GM21367 (cell line): ENCODE data around the gene MROH8.

Experiments
- ATAC-seq: cut with Tn5 transposase; IDR thresholded peaks from one replicate; pipeline ENCODE4 v1.9.1; 2021; ENCODE audit not compliant: unreplicated experiment

The MROH8 gene

DNA sequence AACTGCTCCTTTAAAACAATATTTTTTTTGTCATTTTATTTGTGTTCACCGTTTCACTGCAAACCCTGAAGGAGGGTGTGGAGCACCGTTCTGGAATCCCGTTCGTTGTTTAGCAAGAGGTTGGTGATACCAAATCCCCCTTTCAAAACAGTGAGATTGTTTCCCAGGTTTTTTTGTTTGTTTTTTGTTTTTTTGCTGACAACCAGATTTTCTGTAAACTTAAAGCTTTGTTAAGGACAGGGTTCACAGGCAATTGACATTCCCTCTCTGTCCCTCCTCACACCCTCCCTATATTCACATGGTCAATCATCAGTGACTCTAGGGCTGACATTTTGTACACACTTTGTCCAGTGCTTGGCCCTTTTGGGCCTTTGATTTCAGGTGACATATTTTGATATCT, 21.0 kb upstream of the MROH8 start:
- ATAC-seq: no peak

DNA sequence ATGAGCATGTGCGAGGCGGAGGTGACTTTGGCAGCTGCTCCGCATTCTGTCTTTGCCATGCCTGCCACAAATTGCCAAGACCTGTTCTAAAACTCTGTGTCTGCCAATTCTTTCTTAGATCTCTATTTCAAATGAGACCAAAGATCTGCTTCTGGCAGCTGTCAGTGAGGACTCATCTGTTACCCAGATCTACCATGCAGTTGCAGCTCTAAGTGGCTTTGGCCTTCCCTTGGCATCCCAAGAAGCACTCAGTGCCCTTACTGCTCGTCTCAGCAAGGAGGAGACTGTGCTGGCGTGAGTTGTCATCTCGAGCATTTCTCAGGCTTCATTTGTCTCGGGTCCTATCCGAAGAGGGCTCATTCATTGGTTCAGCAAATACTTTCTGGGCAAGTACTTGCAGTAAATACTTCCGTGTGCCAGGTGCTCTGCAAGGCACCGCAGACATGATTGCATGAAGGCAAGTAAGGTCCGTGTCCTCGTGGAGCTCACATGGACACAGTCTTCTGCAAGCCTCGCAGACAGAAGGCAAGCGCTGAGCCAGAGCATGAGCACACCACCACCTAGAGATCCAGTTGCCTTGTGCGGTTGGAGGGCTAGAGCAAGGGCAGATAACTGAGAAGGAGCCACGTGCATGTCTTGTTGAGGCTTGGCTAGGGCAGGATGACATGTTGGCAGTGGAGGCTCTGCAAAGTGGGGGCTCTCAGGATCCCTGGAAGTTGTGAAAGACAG, 19.7 kb upstream of the MROH8 start:
- no peak for ATAC-seq

DNA sequence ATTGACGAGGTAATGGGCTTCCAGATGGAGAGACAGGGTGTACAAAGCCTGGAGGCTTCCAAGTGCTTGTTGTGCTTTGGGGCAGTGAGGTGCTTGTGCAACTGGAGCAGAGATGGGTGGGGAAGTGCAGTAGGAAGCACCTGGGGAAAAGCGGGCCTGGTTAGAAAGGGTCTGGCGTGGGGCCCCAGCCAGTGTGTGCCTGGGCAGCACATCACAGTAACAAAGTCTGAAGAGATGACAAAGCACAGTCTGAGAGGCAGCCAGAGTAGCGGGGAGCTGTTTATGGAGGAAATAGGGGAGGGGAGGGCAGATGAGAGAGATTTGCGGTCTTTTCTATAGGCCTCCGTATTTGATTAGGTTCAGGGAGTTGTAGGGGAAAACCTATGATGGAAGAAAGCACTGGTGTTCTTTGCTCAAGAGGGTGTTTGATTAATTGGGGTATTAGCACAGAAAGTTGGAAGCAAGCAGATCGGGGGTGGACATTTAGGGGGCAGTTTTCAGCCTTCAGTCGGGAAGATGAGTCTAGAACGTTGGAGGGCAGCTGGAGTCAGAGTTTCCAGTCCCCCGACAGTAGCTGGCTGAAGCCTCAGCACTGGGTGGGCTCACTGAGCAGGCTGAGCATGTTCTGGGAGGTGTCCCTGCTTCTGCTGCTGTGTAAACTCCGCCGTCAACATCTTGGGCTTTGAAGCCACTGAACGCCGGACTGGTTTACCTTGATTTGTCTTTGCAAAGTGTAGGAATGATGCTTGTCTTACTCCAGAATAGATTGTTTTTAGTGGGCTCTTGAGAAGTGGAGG, 15.5 kb upstream of the MROH8 start:
- ATAC-seq: no peak

DNA sequence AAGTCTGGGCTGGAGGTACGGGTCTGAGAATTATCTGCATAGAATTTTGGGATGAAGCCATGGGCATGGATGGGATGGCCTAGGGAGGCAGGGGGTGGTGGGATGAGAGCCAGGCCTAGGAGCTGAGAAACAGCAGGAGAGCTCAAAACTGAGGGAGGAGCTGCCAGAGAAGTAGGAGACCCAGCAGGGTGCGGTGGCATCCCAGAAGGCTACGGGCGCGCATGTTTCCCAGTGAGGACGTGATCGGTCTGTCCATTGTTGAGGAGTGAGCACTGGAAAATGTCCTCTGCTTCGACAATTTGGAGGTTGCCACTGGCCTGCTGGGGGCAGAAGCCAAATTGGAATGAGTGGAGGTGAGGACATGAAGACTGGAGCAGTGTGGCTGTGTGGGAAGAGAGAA, 14.5 kb upstream of the MROH8 start:
- no peak for ATAC-seq

DNA sequence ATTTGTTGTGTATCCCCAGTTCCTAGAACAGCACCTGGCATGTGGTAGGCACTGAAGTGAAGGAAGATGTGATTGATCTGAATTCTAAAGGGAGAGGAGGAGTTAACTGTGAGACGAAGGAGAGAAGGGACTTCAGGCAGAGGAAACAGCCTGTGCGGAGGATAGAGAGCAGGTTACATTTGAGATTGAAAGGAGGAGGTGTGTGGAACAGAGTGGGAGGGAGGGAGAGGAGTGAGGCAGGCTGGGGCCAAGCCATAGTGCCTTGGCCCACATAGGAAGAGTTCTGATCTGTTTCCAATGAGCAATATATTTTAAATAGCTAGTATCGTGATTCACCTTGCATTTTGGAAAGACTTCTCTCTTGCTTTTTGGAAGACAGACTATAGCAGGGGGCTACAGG, 13.9 kb upstream of the MROH8 start:
- no peak for ATAC-seq

DNA sequence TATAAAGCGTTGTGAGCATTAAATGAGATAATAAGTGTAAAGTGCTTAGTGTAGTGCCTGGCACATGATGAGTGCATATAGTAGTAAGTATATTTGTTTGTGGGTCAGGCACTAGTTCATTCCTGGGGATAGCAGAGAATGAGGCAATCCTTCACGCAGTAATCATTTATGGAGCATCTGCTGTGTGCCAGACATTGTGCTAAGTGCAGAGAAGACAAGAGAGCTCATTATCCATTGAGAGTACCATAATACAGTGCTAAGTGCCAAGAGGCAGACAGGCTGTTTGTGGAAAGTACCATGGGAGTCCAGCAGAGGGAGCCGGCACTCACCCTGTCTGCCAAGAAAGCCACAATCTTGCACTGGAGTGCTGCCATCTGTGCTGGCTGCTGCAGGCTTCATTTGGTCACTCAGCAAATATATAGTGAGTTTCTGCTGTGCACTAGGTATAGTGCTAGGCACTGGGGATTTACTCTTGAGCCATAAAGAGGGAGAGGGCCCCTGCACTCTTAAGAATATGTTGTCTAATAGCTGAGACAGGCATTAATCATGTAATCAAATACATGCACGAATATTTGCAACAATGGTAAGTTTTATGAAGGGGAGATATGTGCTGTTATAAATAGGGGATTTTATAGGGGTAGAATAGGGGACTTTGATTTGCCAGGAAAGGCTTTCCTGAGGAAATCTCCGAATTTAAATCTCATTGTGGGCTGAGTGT, 12.9 kb upstream of the MROH8 start:
- ATAC-seq: no peak

DNA sequence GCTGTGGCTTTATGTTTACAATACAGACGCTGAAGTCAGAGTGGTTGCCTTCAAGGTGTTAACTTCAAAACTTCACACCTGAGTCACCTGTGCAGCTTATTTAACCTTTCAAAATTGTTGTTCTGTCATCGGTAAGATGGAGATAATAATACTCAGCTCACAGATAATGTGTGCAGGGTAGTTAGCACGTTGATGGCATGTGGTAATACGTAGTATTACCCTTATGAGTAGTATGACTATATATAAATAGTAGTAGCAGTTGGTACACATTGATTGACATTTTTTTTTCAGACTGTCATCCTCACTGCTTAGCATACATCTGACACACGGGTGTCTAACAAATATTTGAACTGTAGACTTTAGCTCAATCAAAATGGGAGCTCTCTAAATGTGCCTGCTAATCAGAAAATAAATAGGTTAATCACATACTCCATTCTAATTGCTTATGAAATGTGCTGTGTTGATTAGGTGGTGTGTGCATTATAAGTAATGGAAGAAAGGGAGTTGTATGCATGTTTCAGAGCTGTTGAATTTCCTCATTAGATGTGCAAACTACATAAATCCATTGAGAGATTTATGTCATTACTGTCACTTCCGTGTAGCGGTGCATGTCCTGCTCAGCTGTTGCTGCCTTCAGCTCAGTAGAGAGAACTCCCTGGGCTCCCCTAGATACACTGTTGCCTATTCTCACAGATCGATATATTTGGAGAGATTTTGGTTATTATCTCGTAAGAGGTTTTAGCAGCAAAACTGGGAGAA, 11.2 kb upstream of the MROH8 start:
- ATAC-seq: no peak

DNA sequence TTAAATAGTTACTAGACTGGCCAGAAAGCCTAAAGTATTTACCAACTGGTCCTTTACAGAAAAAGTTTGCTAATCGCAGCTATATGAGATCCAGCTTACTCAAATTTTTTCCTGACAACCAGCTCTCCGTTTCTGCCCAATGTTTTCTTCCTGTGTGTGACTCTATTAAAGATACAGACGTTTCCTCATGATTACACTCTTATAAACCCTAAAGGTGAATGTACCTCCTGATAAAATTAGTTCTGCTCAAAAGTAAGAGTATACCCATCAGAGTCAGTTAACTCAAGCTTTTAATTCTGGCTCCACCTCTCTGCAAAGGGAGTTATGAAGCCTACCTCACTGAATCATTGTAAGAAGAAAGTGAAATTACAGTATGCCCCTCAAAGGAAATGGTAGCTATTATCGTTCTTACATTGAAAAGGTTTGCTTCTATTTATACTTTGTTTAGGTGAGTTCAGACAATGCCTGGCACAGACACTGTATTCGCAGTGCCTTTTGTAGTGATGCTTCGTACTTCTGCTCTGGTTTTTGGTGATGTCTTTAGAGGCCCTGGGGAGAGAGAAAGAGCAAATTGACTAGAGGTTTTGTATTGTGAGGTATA, 10.2 kb upstream of the MROH8 start:
- no peak for ATAC-seq

DNA sequence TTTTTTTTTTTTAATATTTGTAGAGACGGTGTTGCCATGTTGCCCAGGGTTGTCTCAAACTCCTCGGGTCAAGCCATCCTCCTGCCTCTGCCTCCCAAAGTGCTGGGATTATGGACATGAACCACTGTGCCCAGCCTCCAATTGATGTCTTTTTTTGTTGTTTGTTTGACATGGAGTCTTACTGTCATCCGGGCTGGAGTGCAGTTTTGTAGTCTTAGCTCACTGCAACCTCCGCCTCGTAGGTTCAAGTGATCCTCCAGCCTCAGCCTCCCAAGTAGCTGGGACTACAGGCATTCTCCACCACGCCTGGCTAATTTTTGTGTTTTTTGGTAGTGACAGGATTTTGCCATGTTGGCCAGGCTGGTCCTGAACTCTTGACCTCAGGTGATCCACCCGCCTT, 9.4 kb upstream of the MROH8 start:
- ATAC-seq: no peak

DNA sequence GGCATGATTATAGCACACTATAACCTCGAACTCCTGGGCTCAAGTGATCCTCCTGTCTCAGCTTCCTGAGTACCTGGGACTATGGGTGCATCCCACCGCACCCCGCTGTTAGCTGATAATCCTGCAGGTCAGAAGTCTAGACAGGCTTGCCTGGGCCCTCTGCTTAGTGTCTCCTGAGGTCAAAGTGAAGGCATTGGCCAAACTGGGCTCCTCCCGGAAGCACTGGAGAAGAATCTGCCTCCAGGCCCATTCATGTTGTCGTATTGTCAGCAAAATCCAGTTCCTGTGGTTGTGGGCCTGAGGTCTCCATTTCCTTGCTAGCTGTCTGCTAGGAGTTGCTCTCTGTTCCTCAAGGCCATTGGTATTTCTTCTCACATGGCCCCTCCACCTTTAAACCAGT, 6.3 kb upstream of the MROH8 start:
- no peak for ATAC-seq

DNA sequence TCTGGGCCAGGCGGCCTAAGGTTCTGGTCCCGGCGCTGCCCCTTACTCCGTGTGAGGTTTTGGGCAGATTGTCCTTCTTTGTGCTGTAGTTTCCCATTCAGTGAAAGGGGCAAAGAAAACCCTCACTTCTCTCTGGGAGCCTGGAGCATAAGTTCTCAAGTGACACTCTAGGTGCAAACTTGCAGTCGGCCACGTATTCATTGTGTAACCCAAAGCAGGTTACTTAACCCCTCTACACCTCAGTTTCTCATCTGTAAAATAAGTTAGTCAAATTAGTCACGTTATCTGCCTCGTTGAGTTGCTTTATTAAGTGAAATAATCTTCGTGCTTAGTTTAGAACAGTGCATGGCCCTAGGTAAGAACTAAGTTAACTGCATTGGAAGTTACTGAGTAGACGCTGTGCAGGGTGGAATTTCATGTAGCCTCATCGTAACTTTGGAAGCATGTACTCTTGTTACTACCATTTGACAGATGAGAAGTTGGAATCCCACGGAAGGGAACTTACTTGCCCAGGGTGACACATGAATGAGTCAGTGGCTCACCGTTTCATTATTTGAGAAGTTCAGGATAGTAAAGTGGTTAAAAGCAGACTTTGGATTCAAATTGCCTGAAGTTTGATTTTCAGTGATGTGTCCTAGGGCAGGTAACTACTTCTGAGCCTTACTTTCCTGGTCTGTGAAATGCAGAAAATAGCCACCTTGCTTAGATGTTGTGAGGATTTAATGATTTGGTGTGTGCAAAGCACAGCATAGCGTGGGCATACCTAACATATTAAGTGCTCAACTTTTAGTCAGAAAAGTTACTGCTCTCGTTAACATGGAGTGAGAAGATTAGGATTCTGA, 556 bp upstream of the MROH8 start:
- ATAC-seq: no peak

DNA sequence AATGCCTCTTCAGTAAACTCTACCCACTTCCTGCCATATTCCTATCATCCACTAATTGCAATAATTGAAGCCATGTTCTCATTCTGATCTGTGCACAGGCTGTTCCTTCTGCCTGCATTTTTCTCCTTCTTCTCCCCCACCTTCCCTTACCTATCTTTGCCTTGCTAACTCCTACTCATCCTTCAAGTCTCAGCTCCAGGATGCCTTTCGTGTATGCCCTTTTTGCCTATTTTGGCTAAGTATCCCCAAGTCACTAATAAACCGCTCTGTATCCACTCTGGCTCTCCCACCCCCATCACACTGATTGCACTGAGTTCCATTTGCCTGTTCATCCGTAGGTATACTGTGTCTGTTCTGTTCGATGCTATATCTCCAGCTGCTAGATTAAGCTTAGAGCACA, 6.5 kb downstream of the MROH8 start:
- no peak for ATAC-seq

DNA sequence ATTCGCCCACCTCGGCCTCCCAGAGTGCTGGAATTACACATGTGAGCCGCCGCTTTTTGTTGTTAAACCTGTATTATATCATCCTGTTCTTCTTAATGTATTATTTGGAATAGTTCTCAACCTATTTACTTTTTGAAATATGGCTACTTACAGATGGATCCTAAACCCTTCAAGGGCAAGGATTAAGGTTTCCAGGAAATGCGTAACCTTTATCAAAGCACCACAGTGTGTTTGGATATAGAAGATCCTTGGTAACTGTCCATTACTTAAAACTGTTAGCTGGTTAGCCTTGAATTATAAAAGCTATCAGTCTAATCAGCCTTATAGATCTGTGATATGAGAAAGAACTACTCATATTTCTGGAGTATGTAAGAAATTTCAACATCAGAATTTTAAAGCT, 12.5 kb downstream of the MROH8 start:
- ATAC-seq: no peak

DNA sequence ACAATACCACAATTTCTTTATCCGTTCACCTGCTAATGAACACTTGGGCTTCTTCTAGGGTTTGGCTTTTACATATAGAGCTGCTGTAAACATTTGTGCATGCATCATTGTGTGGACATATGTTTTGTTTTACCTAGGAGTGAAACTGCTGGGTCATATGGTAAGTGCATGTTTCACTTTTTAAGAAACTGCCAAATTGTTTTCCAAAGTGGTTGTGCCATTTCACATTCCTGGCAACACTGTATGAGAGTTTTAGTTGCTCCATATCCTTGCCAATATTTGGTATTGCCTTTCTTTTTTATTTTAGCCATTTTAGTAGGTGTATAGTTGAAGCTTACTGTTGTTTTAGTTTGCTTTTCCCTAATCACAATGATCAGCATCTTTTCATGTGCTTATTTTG, 14.3 kb downstream of the MROH8 start:
- ATAC-seq: no peak

DNA sequence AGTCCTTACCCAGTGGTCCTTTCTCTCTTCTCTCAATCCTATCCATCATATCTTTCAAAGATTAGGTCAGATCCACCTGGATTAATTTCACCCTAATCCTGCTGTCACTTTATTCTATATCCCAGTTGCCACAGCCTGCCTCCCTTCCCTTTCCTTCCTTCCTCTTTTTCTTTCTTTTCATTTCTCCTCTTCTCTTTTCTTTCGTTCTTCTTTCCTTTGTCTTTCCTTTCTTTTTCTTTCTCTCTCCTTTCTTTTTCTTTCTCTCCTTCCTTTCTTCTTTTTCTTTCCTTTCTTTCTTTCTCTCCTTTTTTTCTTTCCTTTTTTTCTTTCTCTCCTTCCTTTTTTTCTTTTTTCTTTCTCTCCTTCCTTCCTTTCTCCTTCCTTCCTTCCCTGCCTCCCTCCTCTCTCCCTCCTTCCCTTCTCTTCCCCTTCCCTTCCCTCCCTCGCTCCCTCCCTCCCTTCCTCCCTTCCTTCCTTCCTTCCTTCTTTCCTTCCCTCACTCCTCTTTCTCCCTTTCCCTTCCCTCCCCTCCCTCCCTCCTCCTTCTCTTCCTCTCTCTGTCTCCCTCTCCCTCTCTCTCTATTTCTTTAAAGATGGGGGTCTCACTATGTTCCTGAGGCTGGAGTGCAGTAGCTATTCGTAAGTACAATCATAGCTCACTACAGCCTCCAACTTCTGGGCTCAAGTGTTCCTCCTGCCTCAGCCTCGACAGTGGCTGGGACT, 15.4 kb downstream of the MROH8 start:
- ATAC-seq: no peak

DNA sequence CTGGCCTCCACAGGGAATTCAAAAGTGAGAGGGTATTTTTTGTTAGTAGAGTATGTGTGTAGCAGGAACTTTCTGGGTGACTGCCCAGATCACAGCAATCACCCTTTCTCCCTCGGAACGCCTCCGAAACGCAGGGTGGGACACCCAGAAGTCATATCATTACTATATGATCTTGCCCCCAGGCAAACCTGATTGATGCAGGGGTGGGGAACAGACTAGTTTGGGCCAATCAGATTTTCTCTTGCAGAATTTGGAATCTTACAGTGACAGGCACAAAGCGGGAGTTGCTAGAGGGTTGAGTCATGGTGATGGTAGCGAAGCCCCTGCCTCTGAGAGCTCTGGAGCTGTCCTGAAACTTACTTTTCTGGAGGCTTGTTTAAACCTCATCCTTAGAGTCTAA, 16.7 kb downstream of the MROH8 start:
- no peak for ATAC-seq

DNA sequence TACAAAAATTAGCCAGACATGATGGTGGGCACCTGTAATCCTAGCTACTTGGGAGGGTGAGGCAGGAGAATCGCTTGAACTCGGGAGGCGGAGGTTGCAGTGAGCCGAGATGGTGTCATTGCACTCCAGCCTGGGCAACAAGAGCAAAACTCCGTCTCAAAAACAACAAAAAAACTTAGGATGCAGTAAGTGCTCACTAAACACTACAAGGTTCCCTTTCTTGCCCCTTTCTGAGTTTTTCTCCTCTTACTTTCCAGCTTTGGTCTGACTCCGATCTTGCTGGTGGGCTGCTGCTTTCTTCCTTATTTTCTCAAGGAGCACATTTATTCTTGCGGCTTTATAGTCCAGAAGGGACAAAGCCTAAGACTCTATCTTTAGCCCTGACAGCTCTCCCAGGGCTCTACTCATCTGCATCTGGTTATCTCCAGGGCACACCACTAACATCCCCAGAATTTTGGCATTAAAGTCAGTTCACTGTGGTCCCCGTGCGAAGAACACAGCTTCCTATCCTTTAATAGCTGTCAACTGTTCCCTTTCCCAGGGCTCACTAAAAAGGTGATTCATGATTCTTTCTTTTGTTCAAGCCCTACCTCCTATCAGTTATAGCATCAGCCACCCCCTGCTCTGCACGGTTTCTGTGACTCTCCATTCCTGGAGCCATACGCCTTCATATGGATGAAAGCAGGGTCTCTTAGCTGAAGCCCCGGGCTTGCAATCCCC, 17.4 kb downstream of the MROH8 start:
- ATAC-seq: no peak

DNA sequence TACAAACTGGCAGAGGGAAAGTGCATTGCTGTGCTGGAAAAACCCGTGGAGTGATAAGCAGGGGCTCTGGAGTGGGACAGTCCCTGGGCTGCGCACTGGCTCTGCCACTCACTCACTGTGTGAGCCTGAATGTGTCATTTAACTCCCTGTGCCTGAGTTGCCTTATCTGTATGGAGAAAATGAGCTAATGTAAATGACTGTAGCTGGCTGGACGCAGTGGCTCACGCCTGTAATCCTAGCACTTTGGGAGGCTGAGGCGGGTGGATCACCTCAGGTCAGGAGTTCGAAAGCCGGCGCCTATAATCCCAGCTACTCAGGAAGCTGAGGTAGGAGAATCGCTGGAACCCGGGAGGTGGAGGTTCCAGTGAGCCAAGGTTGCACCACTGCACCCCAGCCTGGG, 18.7 kb downstream of the MROH8 start:
- no peak for ATAC-seq

DNA sequence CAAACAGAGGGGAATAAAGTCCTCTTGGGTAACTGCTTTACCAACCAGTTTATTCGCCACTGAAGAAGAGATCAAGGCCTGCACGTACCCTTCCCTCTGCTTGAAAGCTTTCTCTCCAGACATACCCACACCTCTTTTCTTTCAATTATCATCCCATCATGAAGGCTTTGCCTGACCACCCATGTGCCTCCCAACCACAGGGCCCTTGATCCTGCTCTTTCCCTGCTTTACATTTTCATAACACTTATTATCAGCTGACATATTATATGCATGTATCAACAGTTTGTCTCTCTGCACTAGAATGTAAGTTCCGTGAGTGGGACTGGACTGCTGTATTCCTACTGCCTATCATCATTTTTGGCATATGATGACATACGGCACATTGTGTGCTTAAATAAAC, 21.1 kb downstream of the MROH8 start:
- no peak for ATAC-seq
